ENCODE measurements around the gene MDH2.
"Not testable (repeated sequence)": the region's sequence is repeated elsewhere in the genome, so short reads cannot be mapped to it uniquely, and the experiment has no call there.

MDH2 gene

DNA sequence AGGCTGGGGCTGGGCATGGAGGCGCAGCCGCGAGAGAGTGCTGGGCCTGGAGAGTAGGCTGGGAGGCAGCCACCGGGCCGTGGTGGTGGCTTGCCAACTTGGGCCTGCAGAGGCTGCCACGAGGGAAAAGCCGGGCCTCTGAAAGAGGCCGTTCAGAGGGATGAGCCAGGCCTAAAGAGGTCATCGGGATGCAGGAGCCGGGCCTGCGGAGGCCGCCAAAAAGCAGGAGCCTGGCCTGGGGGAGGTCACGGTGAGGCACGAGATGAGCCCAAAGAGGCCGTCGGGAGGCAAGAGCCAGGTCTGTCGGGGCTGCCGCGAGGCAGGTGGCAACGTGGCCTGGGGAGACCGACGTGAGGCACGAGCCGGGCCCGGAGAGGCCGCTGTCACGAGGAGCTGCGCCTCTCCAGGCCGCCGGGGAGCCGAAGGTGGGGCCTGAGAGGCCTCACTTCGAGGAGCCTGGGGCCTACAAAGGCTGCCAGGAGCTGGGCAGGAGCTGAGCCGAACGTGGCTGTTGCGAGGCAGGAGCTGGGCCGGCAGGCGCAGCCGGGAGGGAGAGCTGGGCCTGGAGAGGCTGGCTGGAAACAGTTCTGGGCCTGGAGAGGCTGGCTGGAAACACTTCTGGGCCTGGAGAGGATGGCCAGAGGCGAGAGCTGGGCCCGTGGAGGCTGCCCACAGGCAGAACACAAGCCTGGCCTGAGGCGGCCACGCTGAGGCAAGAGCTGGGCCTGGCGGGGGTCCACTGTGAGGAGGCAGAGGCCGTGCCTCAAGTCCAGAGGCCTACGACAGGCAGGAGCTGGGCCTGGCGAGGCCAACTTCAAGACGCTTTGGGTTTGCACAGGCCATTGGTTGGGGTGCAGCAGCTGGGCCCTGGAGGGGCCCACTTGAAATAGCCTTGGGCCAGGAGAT lies 24.6 kb downstream of the MDH2 start:
- DNase-seq (ENCODE audit: low spot score), result no peak

DNA sequence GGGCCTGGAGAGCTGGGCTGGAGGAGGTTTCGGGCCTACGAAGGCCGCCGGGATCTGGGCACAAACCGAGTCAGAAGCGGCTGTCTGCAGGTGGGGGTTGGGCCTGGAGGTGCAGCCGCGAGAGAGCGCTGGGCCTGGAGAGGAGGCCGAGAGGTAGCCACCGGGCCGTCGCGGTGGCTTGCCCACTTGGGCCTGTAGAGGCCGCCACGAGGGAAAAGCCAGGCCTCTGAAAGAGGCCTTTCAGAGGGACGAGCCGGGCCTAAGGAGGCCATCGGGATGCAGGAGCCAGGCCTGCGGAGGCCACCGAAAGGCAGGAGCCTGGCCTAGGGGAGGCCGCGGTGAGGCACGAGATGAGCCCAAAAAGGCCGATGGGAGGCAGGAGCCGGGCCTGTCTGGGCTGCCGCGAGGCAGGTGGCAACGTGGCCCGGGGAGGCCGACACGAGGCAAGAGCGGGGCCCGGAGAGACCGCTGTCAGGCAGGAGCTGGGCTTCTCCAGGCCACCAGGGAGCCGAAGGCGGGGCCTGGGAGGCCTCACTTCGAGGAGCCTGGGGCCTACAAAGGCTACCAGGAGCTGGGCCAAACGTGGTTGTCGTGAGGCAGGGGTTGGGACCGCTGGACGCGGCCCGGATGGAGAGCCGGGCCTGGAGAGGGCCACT lies 25.6 kb downstream of the MDH2 start:
- no peak for DNase-seq (ENCODE audit: low spot score)

GRCh38 chr7:76074306-76074971 lies 26.5 kb downstream of the MDH2 start:
- DNase-seq (ENCODE audit: low spot score), result no peak

- DNase-seq (ENCODE audit: low spot score), result no peak
These were observed 27.1 kb downstream of the MDH2 start for GRCh38 chr7:76074972-76075370.

- DNase-seq (ENCODE audit: low spot score), result no peak
These were observed 29.1 kb downstream of the MDH2 start for GRCh38 chr7:76076995-76077394.

GRCh38 chr7:76077435-76077834 lies 29.5 kb downstream of the MDH2 start:
- no peak for DNase-seq (ENCODE audit: low spot score)

GRCh38 chr7:76080204-76080603 lies 32.3 kb downstream of the MDH2 start:
- no peak for DNase-seq (ENCODE audit: low spot score)

DNA sequence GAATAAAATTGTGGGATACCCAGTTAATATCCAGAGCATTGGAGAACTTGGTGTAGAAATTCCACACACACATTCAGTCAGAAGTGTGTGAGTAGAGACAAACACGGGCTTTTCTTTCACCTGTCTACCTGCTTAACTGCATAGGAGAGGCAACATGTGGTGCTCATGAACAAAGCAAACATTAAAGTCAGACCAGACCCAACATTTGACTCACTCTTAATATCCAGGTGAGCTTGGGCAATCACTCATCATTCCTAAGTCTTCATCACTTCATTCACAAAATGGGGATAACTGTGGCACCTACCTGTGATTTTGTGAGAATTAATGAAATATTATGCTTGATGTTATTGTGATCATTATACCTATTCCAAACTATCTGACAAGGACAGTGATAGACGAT lies 36.2 kb downstream of the MDH2 start:
- DNase-seq (ENCODE audit: low spot score), result not testable (repeated sequence)

GRCh38 chr7:76086070-76086469 lies 38.2 kb downstream of the MDH2 start:
- no peak for DNase-seq (ENCODE audit: low spot score)

DNA sequence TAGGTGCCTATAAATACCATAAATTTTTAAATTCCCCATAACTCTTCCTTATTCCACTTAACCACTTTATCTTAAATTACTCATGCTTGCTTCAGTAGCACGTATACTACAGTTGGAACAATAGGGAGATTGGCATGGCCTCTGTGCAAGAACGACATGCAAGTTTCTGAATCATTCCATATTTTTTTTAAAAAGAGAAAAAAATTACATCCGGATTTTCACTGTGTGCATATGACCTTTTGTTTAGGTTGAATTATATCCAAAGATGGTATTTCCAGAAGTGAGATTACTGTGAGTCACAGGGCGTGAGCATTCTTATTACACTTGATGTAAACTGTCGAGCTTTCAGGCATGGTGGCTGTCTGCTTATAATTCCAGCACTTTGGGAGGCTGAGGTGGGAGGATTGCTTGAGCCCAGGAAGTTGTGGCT lies 39.5 kb downstream of the MDH2 start:
- not testable (repeated sequence) for DNase-seq (ENCODE audit: low spot score)

- DNase-seq (ENCODE audit: low spot score), result no peak
These were observed 42.1 kb downstream of the MDH2 start for GRCh38 chr7:76089865-76090475.

DNA sequence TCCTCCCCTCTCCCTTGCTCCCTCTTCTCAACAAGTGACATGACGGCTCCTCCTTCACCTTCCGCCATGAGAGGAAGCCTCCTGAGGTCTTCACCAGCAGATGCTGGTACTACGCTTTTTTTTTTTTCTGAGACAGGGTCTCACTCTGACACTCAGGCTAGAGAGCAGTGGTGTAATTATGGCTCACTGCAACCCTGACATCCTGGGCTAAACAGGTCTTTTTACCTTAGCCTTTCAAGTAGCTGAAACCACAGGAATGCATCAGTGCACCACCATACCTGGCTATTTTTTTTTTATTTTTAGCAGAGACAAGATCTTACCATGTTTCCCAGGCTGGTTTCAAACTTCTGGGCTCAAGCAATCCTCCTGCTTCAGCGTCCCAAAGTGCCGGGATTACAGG lies 43.6 kb downstream of the MDH2 start:
- DNase-seq (ENCODE audit: low spot score), result no peak

DNA sequence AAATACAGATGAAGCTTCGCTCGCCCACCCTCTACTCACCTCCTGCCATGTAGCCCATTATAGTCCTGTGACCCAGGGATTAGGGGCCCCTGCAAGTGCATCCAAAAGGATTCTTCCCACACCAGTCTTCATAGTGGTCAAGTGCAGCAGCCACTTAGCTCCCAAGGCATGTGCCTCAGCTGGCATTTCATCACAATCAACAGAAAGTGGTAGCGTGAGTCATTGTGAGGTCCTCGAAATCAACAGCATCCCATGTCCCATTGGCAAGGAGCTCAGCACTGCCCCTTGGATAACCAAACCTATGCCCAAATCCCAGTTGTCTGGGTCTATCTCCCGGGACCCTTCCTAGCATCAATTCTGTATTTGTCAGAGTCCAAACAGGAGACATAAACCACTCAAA lies 45.6 kb downstream of the MDH2 start:
- not testable (repeated sequence) for DNase-seq (ENCODE audit: low spot score)

DNA sequence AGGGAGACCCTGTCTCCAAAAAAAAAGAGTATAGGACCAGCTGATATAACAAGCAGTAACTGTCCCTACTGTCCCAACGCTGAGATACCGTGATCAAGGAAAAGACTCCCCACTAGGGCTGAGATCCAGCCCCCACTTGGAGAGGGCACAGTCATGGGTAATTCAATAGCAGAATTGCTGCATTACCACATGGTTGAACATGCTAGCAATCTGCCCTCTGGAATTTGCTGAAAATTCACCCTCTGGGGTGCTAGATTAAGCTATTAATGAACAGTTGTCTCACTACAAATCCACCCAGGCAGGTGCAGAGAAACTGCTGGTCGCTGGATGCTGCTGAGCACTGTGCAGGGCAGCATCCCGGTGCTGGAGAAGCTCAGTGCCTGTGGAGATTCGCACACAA lies 46.4 kb downstream of the MDH2 start:
- not testable (repeated sequence) for DNase-seq (ENCODE audit: low spot score)

- DNase-seq (ENCODE audit: low spot score), result no peak
These were observed 48.0 kb downstream of the MDH2 start for GRCh38 chr7:76095908-76096307.

GRCh38 chr7:76101693-76102437 lies 54.0 kb downstream of the MDH2 start:
- DNase-seq (ENCODE audit: low spot score), result not testable (repeated sequence)

DNA sequence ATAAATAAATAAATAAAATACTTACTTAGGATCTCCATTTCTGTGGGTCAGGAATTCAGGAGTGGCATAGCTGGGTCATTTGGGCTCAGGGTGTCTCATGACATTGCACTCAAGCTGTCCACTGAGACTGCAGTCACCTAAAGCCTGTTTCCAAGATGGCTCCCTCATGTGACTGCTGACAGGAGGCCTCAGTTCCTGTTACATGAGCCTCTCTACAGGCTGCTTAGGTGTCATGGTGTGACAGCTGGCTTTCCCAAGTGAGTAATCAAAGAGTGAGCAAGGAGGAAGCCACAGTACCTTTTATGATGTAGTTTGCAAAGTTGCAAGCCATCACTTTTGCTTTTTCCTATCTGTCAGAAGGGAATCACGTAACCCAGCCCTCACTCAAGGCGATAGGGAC lies 55.9 kb downstream of the MDH2 start:
- DNase-seq (ENCODE audit: low spot score), result not testable (repeated sequence)

DNA sequence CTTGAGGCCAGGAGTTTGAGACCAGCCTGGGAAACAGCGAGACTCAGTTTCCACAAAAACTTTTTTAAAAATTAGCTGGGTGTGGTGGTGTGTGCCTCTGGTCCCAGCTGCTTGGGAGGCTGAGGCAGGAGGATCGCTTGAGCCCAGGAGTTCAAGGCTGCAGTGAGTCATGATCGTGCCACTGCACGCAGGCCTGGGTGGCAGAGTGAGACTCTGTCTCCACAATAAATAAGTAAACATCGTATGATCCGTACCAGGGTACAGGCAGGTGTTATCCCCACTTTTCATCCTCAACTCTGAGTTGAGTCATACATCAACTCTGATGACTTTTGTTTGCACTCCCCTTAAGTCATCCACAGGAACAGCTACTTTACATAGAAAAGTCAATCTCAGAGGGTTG lies 58.2 kb downstream of the MDH2 start:
- not testable (repeated sequence) for DNase-seq (ENCODE audit: low spot score)

GRCh38 chr7:76106893-76107292 lies 59.0 kb downstream of the MDH2 start:
- no peak for DNase-seq (ENCODE audit: low spot score)

GRCh38 chr7:76108540-76109233 lies 60.8 kb downstream of the MDH2 start:
- peak; percentile 21 for DNase-seq (ENCODE audit: low spot score)

GRCh38 chr7:76113042-76113630 lies 65.2 kb downstream of the MDH2 start:
- not testable (repeated sequence) for DNase-seq (ENCODE audit: low spot score)

Measured in HuH-7.5 (cell line).